Sigmoid colon (tissue), 4 donors: Measurements from ENCODE around the gene OAS1.

Source experiments
- POLR2A ChIP-seq, 2 donors: fragments of 450-650 bp; IDR thresholded peaks; one replicate each; pipeline ENCODE4 v1.6.1; 2016; ENCODE audit warnings: antibody characterized with exemption in 2 of 2, mild to moderate bottlenecking in 2 of 2, moderate library complexity in 2 of 2
- POLR2AphosphoS5 ChIP-seq, 4 donors: sonication (generic); formaldehyde crosslinking; IDR thresholded peaks; one replicate each; pipeline ENCODE4 v1.6.1; 2017; ENCODE audit warnings: antibody characterized with exemption in 4 of 4
- TF ChIP-seq, protein P1 (sequence below), 4 experiments: fragments of 450-650 bp in 3 of 4; fragments of 200-600 bp in 1 of 4; IDR thresholded peaks; one replicate each; pipeline ENCODE4 v1.5.1; 2016 to 2019; ENCODE audit warnings: antibody characterized with exemption in 4 of 4, mild to moderate bottlenecking in 3 of 4, moderate library complexity in 2 of 4

DNA sequence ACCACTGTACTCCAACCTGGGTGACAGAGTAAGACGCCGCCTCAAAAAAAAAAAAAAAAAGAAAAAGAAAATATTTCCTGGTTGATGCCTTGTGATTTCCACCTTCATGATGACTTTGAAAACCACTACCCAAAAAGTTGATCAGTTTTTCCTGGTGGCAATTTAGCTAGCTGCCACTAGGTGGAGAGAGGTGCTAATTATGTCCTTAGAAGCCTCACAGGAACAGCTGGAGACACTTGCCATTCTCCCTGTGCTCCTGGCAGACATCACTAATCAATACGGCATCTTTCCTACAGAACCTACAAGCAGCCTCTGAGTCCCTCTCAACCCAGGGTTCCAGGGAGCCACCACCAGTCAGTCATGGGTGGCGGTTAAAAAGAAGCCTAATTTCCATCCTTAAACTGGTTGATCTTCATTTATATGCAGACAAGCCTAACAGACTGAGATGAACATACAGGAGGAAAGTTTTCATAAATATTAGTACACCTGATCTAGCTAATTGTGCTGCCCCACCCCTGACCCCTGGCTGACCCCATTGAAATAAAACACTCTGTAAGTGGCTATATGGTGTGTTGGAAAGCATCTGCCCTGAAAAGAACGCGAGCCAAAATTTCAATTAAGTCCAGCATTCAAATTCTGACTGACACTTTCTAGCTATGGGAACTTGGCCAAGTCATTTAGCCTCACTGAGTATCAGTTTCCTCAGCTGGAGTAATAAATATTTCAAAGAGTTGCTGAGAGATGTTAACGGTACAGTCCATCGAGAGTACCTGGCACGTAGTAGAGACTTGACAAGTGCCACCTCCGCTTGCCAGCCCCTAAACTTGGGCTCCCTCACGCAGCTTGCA, 6.2 kb upstream of the OAS1 start:
- TF ChIP-seq, protein P1, sequence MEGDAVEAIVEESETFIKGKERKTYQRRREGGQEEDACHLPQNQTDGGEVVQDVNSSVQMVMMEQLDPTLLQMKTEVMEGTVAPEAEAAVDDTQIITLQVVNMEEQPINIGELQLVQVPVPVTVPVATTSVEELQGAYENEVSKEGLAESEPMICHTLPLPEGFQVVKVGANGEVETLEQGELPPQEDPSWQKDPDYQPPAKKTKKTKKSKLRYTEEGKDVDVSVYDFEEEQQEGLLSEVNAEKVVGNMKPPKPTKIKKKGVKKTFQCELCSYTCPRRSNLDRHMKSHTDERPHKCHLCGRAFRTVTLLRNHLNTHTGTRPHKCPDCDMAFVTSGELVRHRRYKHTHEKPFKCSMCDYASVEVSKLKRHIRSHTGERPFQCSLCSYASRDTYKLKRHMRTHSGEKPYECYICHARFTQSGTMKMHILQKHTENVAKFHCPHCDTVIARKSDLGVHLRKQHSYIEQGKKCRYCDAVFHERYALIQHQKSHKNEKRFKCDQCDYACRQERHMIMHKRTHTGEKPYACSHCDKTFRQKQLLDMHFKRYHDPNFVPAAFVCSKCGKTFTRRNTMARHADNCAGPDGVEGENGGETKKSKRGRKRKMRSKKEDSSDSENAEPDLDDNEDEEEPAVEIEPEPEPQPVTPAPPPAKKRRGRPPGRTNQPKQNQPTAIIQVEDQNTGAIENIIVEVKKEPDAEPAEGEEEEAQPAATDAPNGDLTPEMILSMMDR (IDR thresholded peaks at IDR 0.05): peak in 3 of 4 experiments; percentile 50 to 55 (median 53)
- TF ChIP-seq POLR2A (IDR thresholded peaks at IDR 0.05) (no peak), POLR2AphosphoS5 (IDR thresholded peaks at IDR 0.05) (no peak)
